HFF-Myc (cell line): ENCODE data around the gene RWDD1.

Experiments
- DNase-seq: peaks from one replicate; pipeline ENCODE4 v3.0.0-alpha.2; 2011; ENCODE audit warnings: low read depth; ENCODE audit errors: extremely low read depth
- H3K4me3 ChIP-seq: replicated peaks from 2 replicates; pipeline ENCODE4 v1.5.1; 2011; ENCODE audit warnings: low read depth, mild to moderate bottlenecking, control low read depth, low read length
- CTCF ChIP-seq: IDR thresholded peaks from 2 replicates; pipeline ENCODE4 v1.5.1; 2012; ENCODE audit warnings: mild to moderate bottlenecking, low read depth, low read length, control low read depth; ENCODE audit errors: missing control alignments

Gene RWDD1

GRCh38 chr6:116570856-116571682 lies at the start of gene RWDD1:
RWDD1 (plus strand) TSS chr6:116571504; CDS start chr6:116571583, 79 bp downstream.
- no peak for TF ChIP-seq CTCF
- H3K4me3 ChIP-seq: peak within 1 kb of the TSS; percentile 96
- peak; percentile 97 for DNase-seq

- DNase-seq: no peak
- no peak for TF ChIP-seq CTCF
- no peak overlapping the region for H3K4me3 ChIP-seq
Measured at GRCh38 chr6:116522896-116523295, 48.4 kb upstream of the RWDD1 start.

- no peak for DNase-seq
- no peak for TF ChIP-seq CTCF
- no peak overlapping the region for H3K4me3 ChIP-seq
Measured at GRCh38 chr6:116524236-116524635, 47.1 kb upstream of the RWDD1 start.

GRCh38 chr6:116528133-116528532 lies 43.2 kb upstream of the RWDD1 start:
- DNase-seq: no peak
- TF ChIP-seq CTCF: no peak

GRCh38 chr6:116528780-116529179 lies 42.5 kb upstream of the RWDD1 start:
- TF ChIP-seq CTCF: no peak
- DNase-seq: no peak
- no peak overlapping the region for H3K4me3 ChIP-seq

More at GRCh38 chr6:116528133-116528532, 43.2 kb upstream of the RWDD1 start:
- H3K4me3 ChIP-seq: no peak overlapping the region

- no peak for DNase-seq
- TF ChIP-seq CTCF: no peak
- H3K4me3 ChIP-seq: no peak overlapping the region
Measured at GRCh38 chr6:116529466-116530290, 41.6 kb upstream of the RWDD1 start.
